ENCODE measurements around the gene PCCA.

DNA sequence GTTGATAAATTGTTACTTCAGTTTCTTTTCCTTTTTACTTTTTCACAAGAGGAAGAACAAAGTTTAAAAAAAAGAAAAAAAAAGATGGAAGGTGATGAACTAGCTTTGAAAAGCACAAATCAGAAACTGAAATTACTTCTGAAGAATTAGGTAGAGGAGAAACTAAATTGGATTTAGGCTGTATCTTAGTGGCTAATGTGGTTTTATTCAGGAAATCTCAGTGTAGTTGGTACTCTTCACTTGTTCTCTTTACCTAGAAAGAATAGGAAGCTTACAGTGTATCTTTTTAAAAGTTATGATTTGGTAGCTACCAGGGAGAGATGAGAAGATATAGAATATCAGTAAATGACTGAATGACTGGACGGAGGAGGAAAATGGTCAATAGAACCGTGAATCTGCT, 252.0 kb downstream of the PCCA start:
- no peak for TF ChIP-seq POLR2A (IDR thresholded peaks at IDR 0.05)
- TF ChIP-seq, protein P1, sequence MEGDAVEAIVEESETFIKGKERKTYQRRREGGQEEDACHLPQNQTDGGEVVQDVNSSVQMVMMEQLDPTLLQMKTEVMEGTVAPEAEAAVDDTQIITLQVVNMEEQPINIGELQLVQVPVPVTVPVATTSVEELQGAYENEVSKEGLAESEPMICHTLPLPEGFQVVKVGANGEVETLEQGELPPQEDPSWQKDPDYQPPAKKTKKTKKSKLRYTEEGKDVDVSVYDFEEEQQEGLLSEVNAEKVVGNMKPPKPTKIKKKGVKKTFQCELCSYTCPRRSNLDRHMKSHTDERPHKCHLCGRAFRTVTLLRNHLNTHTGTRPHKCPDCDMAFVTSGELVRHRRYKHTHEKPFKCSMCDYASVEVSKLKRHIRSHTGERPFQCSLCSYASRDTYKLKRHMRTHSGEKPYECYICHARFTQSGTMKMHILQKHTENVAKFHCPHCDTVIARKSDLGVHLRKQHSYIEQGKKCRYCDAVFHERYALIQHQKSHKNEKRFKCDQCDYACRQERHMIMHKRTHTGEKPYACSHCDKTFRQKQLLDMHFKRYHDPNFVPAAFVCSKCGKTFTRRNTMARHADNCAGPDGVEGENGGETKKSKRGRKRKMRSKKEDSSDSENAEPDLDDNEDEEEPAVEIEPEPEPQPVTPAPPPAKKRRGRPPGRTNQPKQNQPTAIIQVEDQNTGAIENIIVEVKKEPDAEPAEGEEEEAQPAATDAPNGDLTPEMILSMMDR (IDR thresholded peaks at IDR 0.05): no peak
- no peak for TF ChIP-seq EP300 (IDR thresholded peaks at IDR 0.05)

Data from tibial nerve (tissue), 4 donors.